GM21529 (cell line): ENCODE measurements around the gene RNF212B.
"Not testable (repeated sequence)": the region's sequence is repeated elsewhere in the genome, so short reads cannot be mapped to it uniquely, and the experiment has no call there.

Experiments used
- ATAC-seq: cut with Tn5 transposase; IDR thresholded peaks from one replicate; pipeline ENCODE4 v1.9.1; 2021; ENCODE audit not compliant: unreplicated experiment

Gene RNF212B

GRCh38 chr14:23242076-23242475 lies 4.3 kb downstream of the RNF212B start:
- no peak for ATAC-seq

- no peak for ATAC-seq
Observed at GRCh38 chr14:23243066-23243465, 5.3 kb downstream of the RNF212B start.

GRCh38 chr14:23245282-23245681 lies 7.5 kb downstream of the RNF212B start:
- no peak for ATAC-seq

GRCh38 chr14:23248601-23249000 lies 10.9 kb downstream of the RNF212B start:
- ATAC-seq = no peak

GRCh38 chr14:23249824-23250223 lies 12.1 kb downstream of the RNF212B start:
- ATAC-seq = no peak

- ATAC-seq = no peak
Observed at GRCh38 chr14:23252006-23252405, 14.3 kb downstream of the RNF212B start.

GRCh38 chr14:23252420-23253333 lies 14.9 kb downstream of the RNF212B start:
- no peak for ATAC-seq

- ATAC-seq = no peak
Observed at GRCh38 chr14:23258256-23258655, 20.5 kb downstream of the RNF212B start.

GRCh38 chr14:23259426-23259825 lies 21.7 kb downstream of the RNF212B start:
- ATAC-seq = no peak

- not testable (repeated sequence) for ATAC-seq
Observed at GRCh38 chr14:23260849-23261248, 23.1 kb downstream of the RNF212B start.

GRCh38 chr14:23269193-23269592 lies 31.5 kb downstream of the RNF212B start:
- ATAC-seq = no peak

GRCh38 chr14:23275412-23275811 lies 37.7 kb downstream of the RNF212B start:
- ATAC-seq = no peak

- ATAC-seq = no peak
Observed at GRCh38 chr14:23277189-23277588, 39.5 kb downstream of the RNF212B start.

GRCh38 chr14:23277928-23278327 lies 40.2 kb downstream of the RNF212B start:
- ATAC-seq = not testable (repeated sequence)

GRCh38 chr14:23281247-23281646 lies 43.5 kb downstream of the RNF212B start:
- ATAC-seq = no peak

- no peak for ATAC-seq
Observed at GRCh38 chr14:23284654-23285529, 47.2 kb downstream of the RNF212B start.

- peak; percentile 27 for ATAC-seq
Observed at GRCh38 chr14:23285530-23286019, 47.8 kb downstream of the RNF212B start.

- ATAC-seq = peak; percentile 95
Observed at GRCh38 chr14:23286020-23286901, 48.5 kb downstream of the RNF212B start, which contains the start of gene HOMEZ. Gene HOMEZ, minus strand, starts transcription at chr14:23286132. Its CDS starts 180 bp downstream, at chr14:23285952.

GRCh38 chr14:23286902-23287479 lies 49.3 kb downstream of the RNF212B start:
- ATAC-seq = no peak
